Measurements from ENCODE around the gene JDP2.

The JDP2 gene

DNA sequence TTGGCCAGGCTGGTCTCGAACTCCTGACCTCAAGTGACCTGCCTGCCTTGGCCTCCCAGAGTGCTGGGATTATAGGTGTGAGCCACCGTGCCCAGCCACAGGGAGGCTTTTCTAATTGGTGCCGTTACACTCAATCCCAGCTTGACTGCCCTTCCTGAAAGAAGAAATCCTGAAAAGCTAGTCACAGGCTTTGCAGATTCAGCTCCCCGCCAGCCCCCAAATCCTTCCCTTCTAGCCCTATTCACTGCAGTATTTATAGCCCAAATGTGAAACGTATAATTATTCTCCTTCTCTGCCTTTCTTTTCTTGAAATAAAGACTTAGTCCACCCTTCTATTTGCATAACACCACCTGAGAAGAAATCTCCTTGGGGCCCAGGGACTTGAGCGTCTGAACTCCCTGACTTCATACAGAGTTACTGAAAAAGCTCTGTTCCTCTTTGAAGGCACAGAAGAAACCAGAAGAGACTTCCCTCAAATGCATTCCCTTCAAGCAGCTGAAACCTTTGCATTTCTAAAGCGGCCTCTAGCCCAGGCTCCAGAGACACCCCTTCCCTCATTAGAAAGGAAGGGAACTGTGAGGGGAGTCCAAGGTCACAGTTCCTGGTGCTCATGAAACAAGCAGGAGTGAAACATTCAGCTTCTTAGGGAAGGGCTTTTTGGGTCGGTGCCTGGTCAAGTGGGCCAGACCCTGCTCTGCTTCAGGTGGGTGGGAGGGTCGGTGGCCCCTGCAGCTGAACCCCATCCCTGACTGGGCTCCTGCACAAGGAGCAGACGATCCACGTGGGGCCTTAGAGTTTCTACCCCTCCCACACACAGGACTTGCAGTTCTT is 52.2 kb downstream of the JDP2 start:
- H3K4me3 ChIP-seq (ENCODE audit: low read depth, low read length), result no peak overlapping the region

GRCh38 chr14:75482366-75482765 is 54.5 kb downstream of the JDP2 start:
- H3K4me3 ChIP-seq (ENCODE audit: low read depth, low read length), result no peak overlapping the region

DNA sequence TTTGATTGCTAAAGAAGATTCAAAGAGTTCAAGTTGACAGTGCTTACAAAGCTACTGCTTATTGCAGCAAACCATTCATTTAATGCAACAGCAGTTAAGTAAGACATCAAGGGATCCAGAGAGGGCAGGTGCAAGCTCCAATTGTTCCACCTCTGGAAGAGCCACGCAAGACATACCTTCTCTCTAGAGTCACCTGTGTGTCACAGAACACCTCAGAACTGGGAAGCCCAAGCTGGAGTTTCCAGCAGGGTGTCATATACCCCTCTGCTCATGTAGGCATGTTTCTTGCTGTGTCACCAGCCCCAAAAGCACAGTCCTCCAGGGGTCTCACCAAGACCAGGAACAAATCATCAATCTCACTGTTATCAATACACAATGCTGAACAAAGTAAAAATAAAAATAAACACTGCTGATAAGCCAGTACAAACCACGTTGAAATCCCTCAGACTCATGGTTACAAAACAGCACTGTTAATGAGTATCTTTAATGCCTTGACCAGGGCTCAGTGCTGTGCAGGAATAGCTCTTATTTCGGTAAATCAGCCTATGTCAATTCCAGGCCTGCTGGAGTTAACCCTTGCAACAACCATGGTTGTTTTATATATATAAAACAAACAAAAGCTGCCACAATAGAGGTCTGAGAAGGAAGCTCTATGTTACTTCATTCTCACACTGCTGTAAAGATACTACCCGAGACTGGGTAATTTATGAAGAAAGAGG is 57.0 kb downstream of the JDP2 start:
- no peak overlapping the region for H3K4me3 ChIP-seq (ENCODE audit: low read depth, low read length)

GRCh38 chr14:75486318-75486717 is 58.5 kb downstream of the JDP2 start:
- no peak overlapping the region for H3K4me3 ChIP-seq (ENCODE audit: low read depth, low read length)

DNA sequence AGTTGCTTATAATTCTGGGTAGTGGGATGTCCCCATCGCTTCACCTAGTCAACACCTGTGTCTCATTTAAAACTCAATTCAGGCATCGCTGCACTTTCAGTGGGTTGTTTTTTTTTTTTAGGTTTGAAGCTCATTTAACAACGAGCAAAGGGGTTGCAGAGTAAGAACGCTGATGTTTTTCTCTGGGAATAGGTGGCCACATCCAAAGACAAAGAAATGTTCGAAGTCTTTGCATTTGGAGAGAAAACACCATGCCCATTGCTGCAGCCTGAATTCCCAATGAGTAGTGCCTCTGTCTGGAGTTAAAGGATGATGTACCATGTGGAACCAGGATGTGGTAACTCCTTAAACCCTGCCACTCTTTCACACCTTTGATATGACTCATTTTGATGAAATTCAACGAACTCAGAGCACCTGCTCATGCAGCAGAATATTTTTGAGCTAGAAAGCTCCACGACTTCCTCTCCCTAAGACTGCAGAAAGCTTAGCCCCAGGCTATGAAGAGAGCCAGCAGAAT is 59.4 kb downstream of the JDP2 start:
- no peak overlapping the region for H3K4me3 ChIP-seq (ENCODE audit: low read depth, low read length)

DNA sequence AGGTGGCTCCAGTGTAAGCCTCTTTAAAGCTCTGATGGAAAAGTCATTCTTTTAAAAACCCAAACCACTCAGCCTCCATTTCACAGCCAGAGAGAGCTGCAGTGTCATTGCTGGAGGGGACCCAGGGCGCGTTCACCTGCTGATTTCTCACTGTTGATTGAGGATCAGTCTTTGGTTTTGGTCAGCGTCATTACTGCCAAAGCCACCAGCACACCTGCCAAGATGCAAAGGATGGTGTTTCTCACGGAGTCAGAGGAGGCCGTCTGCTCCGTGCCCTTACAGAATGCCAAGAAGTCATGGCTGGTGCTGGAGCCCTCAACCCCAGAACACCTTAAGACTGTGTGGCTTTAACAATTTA is 61.6 kb downstream of the JDP2 start:
- H3K4me3 ChIP-seq (ENCODE audit: low read depth, low read length), result no peak overlapping the region

GRCh38 chr14:75491376-75491978 is 63.7 kb downstream of the JDP2 start:
- H3K4me3 ChIP-seq (ENCODE audit: low read depth, low read length), result no peak overlapping the region

DNA sequence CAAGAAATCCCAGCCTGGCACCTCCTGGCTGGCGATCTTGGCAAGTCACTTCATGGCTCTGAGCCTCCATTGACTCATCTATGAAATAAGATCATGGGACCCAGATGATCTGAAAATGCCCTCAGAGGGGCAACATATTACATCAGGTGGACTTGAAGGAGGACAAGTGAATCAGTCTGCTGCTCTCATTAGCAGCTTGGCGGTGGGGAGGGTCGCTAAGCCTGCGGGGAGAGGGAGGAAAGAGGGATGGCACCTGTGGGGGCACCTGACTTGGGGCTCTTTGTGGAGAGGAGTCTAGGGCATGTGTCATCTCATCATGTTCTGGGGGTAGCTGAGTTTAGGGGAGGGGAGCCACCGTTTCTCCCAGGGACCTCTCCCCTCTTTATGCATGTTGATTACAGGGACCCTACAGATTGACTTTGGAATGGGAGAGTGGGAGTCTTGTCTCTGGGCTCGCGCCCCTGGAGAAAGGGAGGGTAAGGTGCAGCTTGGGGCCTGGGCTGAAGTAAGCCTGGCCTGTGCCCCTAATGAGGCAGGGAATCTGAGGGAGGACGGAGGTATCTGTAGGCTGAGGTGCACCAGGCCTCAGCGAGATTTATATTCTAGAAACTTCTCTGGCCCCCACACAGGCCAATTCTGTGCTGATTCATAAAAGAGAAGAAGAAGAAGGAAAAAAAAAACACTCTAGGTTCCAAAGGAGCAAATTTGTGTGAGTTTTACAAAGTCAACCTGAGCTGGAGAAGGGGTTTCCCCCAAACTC is 65.2 kb downstream of the JDP2 start:
- no peak overlapping the region for H3K4me3 ChIP-seq (ENCODE audit: low read depth, low read length)

DNA sequence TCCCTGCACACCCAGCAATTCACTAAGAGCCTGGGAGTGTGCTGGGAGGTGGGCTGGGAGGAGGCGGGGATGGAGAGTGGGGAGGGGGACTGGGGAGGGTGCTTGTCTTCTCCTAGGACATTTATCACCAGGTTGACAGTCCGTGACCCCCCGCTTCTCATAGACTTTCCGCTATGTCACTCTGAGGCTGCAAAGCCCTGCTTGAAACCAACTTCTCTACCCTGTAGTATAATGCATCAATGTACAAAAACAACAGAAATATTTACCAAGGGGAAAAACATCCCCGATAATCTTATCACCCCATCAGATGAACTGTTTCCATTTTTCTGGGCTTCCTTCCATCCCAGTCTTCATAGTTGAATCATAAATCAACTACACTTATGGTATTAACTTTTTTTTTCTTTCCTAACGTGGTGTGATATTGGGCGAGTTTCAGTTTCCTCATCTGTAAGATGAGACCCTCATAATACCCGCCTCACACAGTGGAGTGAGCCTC is 65.8 kb downstream of the JDP2 start:
- no peak overlapping the region for H3K4me3 ChIP-seq (ENCODE audit: low read depth, low read length)

- no peak overlapping the region for H3K4me3 ChIP-seq (ENCODE audit: low read depth, low read length)
Measured at GRCh38 chr14:75494896-75495295, 67.1 kb downstream of the JDP2 start.

- no peak overlapping the region for H3K4me3 ChIP-seq (ENCODE audit: low read depth, low read length)
Measured at GRCh38 chr14:75495399-75495798, 67.6 kb downstream of the JDP2 start.

DNA sequence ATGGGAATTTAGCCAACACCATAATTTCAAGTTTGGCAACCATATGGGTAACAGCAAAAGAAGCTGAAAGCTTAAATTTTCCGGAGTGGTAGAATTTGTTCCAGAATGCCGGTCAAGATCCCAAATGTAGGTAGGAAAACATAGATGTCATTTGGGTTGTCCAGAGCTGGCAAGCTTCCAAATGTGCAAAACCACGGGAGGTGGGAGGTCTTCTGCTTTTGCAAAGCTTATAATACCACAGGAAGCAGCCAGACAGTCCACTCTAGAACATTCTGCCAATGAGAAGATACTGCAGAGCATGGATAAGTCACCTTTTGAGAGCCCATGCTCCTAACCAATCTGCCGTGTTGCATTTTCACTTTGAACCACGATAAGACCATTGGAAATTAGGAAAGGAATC is 68.1 kb downstream of the JDP2 start:
- no peak overlapping the region for H3K4me3 ChIP-seq (ENCODE audit: low read depth, low read length)

GRCh38 chr14:75496755-75497154 is 68.9 kb downstream of the JDP2 start:
- H3K4me3 ChIP-seq (ENCODE audit: low read depth, low read length), result no peak overlapping the region

- H3K4me3 ChIP-seq (ENCODE audit: low read depth, low read length), result no peak overlapping the region
Measured at GRCh38 chr14:75497191-75497590, 69.4 kb downstream of the JDP2 start.

- H3K4me3 ChIP-seq (ENCODE audit: low read depth, low read length), result no peak overlapping the region
Measured at GRCh38 chr14:75497701-75498100, 69.9 kb downstream of the JDP2 start.

DNA sequence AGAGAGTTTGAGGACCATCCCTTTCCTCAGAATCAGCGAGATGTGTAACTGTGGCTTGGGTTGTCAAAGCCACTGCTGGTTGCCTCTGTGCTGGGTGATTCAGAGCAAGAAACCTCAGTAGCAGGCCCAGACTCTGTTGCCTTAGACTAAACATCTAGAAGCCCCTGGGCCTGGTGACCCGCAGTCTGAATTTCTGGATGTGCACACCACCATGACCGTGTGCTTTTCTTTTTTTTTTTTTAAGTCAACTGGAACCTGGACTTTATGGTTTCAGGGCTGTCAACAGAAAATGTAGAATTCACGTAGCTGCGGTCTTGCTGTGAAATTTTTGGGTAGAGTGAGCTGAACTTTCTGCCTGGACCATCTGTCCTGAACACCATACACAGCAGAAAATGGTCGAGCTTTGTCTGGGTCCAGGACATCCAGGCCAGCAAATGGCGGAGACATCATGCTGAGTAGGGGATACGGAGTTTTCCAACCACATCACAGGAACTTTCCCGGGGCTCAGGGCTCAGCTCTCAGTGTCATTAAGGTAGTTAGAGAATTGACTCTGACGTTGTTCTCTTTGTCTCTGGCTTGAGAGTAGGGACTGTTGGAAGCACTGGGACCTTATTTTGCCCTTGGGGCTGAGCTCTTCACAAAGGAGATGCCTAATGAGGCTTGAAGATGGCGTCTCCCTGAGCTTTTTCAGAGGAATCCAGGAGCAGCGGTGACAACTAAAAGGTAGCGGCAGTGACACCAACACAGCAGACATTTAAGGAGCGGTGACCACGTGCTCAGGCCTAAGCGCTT is 71.5 kb downstream of the JDP2 start:
- H3K4me3 ChIP-seq (ENCODE audit: low read depth, low read length), result no peak overlapping the region

GRCh38 chr14:75501080-75501479 is 73.3 kb downstream of the JDP2 start:
- no peak overlapping the region for H3K4me3 ChIP-seq (ENCODE audit: low read depth, low read length)

DNA sequence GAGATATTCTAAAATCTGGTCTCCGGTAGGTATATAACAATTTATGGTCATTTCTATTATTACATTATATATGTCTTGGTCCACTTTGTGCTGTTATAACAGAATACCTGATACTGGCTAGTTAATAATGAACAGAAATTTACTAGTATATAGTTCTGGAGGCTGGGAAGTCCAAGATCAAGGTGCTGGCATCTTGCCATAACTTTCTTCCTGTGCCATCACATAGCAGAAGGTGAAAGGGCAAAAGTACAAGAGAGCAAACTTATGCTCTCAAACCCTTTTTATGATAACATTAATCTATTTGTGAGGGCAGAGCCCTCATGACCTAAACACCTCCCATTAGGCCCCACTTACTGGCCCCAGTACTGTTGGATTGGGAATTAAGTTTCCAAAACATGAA is 76.6 kb downstream of the JDP2 start:
- no peak overlapping the region for H3K4me3 ChIP-seq (ENCODE audit: low read depth, low read length)

DNA sequence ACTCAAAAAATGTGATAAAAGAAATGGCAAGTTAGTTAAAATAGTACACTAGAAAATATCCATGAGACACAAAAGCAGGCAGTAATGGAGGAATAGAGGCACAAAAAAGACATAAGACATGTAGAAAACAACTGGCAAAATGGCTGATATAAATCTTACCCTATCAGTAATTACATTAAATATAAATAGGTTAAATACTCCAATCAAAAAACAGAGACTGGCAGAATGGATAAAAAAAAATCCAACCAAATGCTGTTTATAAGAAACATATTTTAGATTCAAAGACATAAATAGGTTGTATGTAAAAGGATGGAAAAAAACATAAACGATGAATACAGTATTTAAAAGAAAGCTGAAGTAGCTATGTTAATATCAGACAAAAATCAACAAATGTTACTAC is 79.1 kb downstream of the JDP2 start:
- no peak overlapping the region for H3K4me3 ChIP-seq (ENCODE audit: low read depth, low read length)

GRCh38 chr14:75510547-75510946 is 82.7 kb downstream of the JDP2 start:
- H3K4me3 ChIP-seq (ENCODE audit: low read depth, low read length), result no peak overlapping the region

All from iPS-11a (cell line).